ENCODE measurements around the gene ZFYVE21.

- TF ChIP-seq CTCF (IDR thresholded peaks at IDR 0.05; ENCODE audit: borderline replicate concordance, extremely low read depth, low read length, poor library complexity, severe bottlenecking) (no peak), EZH2 (IDR thresholded peaks at IDR 0.05; ENCODE audit: borderline replicate concordance, low read depth, low read length, severe bottlenecking) (no peak)
These were observed 9.5 kb downstream of the ZFYVE21 start for GRCh38 chr14:103725001-103725682.
